DMS53 treated with DMSO at 0.1 percent for 48 hours (cell line): ENCODE measurements around the gene KIF5B.
"Not testable (repeated sequence)": the region's sequence is repeated elsewhere in the genome, so short reads cannot be mapped to it uniquely, and the experiment has no call there.

Experiments
- DNase-seq: peaks from one replicate; lab custom pipeline; 2025; ENCODE audit not compliant: unreplicated experiment; lab: John Stamatoyannopoulos, UW

Gene KIF5B

GRCh38 chr10:32056136-32057035 lies at the start of gene KIF5B:
Gene KIF5B, minus strand, starts transcription at chr10:32056425. Its CDS starts 452 bp downstream, at chr10:32055973.
- peak; percentile 60 for DNase-seq

DNA sequence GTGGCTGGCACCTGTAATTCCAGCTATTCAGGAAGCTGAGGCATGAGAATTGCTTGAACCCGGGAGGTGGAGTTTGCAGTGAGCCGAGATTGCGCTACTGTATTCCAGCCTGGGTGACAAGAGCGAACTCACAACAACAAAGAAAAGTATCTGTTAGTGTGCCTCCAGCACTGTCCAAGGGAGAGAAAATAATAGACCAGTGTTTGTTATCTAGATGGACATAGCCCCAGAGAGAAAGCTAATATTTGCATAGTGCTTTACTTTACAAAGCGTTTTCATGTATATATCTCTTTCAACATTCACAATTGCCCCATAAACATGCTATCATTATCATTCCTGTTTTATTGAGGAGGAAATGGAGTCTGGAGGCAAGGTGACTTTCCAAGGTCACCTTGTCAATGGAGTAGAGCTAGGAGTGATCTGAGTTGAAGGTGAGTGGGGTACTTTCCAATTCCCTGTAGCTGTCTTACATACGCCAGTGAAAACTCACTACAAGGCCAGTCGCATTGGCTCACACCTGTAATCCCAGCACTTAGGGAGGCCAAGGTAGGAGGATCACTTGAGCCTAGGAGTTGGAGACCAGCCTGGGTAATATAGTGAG lies 49.7 kb upstream of the KIF5B start:
- DNase-seq = peak; percentile 64

DNA sequence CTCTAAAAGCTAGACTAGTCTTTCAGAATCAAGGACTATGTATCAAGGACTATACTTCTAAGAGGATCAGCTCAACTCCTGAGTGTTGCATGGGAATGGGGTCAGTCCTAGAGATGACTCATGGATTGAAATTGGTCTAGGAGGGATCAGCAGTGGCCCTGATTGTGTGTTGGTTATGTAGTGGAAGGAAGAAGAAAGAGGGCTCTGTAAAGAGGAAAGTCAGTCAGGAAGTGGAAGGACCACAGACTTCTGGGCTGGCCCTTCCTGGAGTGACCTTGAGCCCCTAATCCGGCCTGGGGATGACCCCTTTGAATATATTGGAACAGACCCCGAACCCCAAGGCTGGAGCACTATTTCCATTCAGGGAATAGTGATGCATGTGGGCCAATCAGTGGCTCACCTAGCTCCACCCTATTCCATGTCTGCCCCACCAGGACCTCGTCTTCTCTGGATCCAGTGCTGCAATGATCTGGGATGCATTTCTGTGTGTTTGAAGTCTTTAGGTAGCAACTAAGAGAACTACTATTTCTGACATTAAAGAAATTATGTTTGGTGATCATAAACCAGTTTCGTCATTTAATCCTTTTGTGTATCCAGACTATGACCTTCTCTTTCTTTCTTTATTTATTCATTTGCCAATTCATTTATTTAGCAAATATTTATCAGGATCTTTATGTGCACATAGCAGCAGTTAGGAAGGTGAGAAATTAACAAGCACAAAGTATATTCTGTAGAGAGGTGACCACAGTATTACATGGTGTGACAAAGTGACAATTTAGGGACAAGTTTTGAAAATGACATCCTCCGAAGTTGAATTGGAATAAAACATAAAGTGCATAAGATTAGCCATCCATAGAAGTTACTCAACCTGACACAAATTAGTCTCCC lies 48.6 kb upstream of the KIF5B start:
- no peak for DNase-seq

- DNase-seq = no peak
Measured at GRCh38 chr10:32104181-32104580, 48.0 kb upstream of the KIF5B start.

DNA sequence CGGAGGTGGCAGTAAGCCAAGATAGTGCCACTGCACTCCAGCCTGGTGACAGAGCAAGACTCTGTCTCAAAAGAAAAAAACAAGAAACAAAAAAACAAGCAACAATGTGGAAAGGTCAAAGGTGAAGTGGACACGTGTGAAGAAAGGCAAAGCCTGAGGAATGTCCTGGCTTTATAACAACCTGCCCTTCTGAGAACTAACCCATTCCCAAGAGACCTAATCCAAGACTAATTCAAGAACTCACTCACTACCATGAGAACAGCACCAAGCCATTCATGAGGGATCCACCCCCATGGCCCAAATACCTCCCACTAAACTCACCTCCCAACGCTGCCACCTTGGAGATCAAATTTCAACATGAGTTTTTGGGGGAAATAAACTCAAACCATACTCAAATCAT lies 47.5 kb upstream of the KIF5B start:
- DNase-seq = no peak

GRCh38 chr10:32098566-32099259 lies 42.5 kb upstream of the KIF5B start:
- DNase-seq = not testable (repeated sequence)

DNA sequence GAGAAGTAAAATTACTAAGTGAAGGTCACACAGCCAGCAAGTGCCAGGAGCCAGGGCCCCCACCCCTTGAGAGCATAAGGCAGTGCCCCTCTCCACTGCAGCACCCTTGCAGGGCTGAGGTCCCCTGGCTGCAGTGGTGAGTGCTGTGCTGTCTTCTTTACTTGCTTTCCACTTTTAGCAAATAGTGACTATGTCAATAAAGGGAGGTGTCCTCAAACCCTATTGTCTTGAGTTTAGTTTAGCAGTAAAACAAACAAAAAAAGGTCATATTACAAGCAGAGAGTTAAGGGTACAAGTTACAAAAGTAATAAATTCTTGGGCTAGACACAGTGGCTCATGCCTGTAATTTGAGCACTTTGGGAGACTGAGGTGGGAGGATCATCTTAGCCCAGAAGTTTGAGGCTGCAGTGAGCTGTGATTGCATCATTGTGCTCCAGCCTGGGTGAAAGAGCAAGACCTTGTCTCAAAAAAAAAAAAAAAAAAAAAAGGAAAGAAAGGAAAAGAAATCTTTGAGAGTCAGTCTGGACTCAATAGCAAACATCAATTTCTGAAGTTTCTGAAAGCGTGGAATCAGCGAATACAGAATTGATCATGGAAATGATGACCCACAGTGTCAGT lies 39.0 kb upstream of the KIF5B start:
- peak; percentile 39 for DNase-seq

DNA sequence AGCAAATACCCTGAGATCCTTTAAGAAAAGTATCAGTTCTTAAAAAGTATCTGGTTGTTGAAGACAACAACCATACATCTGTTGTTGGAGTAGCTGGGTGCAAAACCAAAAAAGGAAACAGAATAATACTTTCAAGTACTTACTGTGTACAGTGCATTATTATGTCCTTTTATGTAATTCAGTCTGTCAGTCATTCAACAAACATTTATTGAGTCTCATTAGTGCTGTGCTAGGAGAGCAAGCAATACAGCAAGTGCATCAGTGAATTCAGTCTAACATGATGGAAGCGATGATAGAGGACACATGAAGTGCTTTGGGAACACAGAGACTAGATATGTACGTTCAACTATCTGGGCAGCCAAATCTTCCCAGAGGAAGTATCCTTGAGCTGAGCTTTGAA lies 37.4 kb upstream of the KIF5B start:
- DNase-seq = no peak

GRCh38 chr10:32091046-32091445 lies 34.8 kb upstream of the KIF5B start:
- no peak for DNase-seq

DNA sequence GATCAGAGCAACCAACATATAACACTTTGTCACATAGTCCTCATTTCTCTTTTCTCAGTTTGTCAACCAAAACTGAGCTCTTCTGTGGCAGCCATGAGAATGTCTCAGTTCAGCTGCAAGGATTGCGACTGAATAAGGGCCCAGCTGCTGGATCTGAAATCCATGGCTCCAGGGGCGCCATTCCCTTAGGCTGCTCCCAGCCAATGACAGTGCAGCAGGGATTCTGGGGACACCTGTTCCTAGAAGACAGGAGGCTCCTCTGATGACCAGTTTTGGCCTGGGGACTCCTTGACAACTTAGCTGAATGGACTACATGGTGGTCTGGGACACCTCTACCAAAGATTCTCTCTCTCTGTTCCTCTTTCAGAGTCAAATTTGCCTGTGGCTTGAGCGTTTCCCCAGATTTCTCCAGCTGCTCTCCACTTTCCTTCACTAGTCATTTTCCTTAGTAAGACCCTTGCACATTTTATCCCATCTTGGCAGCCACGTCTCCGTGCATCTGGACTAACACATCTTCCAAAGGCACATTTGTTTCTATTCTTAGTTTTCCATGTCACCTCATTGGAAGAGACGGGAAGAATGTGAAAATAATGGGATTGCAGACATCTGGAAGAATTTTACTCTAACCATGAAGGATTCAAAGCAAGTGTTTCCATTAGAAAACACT lies 28.1 kb upstream of the KIF5B start:
- no peak for DNase-seq

- DNase-seq = no peak
Measured at GRCh38 chr10:32077896-32078485, 21.8 kb upstream of the KIF5B start.

GRCh38 chr10:32073659-32074058 lies 17.4 kb upstream of the KIF5B start:
- no peak for DNase-seq

DNA sequence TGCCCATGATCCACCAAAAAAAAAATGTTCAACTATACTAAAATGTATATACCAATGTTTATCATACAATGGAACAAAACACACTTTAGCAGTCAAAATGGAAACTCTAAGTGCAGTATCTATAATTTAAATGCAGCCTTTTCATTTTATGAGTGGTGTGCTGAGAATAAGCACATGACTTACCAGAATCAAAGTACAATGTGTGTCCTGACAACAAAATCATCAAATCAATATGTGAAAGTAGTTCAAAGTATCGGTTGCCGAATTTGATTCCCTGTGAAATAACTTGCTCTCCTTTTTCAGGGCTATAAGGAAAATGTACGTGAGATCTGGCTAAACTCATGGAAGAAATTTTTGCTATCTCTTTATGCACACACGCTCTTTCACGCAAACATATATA lies 16.9 kb upstream of the KIF5B start:
- no peak for DNase-seq

- no peak for DNase-seq
Measured at GRCh38 chr10:32072025-32072800, 16.0 kb upstream of the KIF5B start.

- no peak for DNase-seq
Measured at GRCh38 chr10:32070645-32071044, 14.4 kb upstream of the KIF5B start.

GRCh38 chr10:32068569-32068968 lies 12.3 kb upstream of the KIF5B start:
- DNase-seq = no peak

DNA sequence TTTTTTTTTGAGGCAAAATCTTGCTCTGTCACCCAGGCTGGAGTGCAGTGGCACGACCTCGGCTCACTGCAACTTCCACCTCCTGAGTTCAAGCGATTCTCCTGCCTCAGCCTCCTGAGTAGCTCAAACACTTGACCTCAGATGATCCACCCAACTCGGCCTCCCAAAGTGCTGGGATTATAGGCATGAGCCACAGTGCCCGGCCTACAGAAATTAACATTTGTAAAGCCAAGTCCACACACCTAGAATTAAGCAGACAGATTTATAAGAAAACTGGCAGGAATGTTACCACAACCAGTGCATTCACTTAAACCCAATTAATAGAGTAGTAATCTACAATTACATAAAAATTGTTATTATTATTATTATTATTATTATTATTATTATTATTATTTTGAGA lies 11.7 kb upstream of the KIF5B start:
- DNase-seq = not testable (repeated sequence)

DNA sequence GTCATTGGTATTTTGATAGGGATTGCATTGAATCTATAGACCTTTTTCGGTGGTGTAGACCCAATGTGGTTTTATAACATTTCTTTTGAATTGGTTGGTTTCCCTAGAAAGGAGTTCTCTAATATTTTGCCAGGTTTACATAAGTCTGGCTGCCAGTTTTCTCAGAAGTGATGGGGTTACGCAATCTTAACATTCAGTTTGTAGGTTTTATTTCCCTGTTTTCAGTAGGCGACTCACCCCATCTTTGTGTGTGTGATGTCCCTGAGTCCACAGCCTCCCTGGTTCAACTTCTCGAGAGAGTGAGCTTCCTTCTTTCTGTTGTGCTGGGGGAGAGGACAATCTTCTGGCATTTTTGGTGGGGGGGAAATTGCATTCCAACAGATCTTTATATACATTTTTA lies 9.6 kb upstream of the KIF5B start:
- DNase-seq = no peak

GRCh38 chr10:32061440-32061839 lies 5.2 kb upstream of the KIF5B start:
- no peak for DNase-seq
